CD14-positive monocyte (primary cell): ENCODE results near the gene VTI1A. TPM values are rescaled to one million over a fixed set of nuclear protein-coding genes. Genes with fewer than 3 reads are reported as not detected.

Experiments used
- DNase-seq, 3 donors: peaks; one replicate each; pipeline ENCODE4 v3.0.0-alpha.2; 2011 to 2022
- H2AFZ ChIP-seq: 2 replicates; pipeline ENCODE4 v1.6.0; 2012; ENCODE audit warnings: mild to moderate bottlenecking, low read depth, low read length, inconsistent platforms; ENCODE audit not compliant: insufficient read depth, poor library complexity, severe bottlenecking
- H3K27ac ChIP-seq, 2 donors: 1 replicate in 1 of 2; 2 replicates in 1 of 2; pipeline ENCODE4 v1.5.1; 2012 to 2013; ENCODE audit warnings: low read length in 2 of 2, control low read depth in 1 of 2, inconsistent platforms in 1 of 2, low read depth in 1 of 2, mild to moderate bottlenecking in 1 of 2
- H3K27me3 ChIP-seq, 2 donors: one replicate each; pipeline versions ENCODE4 v1.6.0 to v1.6.1; 2011 to 2013; ENCODE audit warnings: low read length in 2 of 2; ENCODE audit not compliant: control insufficient read depth in 2 of 2, insufficient read depth in 2 of 2
- H3K36me3 ChIP-seq, 2 donors: replicated peaks in 1 of 2; 1 replicate in 1 of 2; 2 replicates in 1 of 2; pipeline versions ENCODE4 v1.5.1 to v1.6.1; 2012 to 2013; ENCODE audit warnings: low read length in 2 of 2, control low read depth in 1 of 2, inconsistent platforms in 1 of 2, mild to moderate bottlenecking in 1 of 2; ENCODE audit not compliant: insufficient read depth in 2 of 2, control insufficient read depth in 1 of 2
- H3K4me1 ChIP-seq, 2 donors: 1 replicate in 1 of 2; 2 replicates in 1 of 2; pipeline versions ENCODE4 v1.5.1 to v1.6.1; 2012 to 2013; ENCODE audit warnings: low read length in 2 of 2, control low read depth in 1 of 2, inconsistent platforms in 1 of 2, mild to moderate bottlenecking in 1 of 2, moderate library complexity in 1 of 2; ENCODE audit not compliant: insufficient read depth in 2 of 2, control insufficient read depth in 1 of 2
- H3K4me2 ChIP-seq: replicated peaks from 2 replicates; pipeline ENCODE3; 2012; ENCODE audit warnings: low read length, moderate library complexity, mild to moderate bottlenecking; ENCODE audit not compliant: poor library complexity, severe bottlenecking; ENCODE audit errors: extremely low read depth
- H3K4me3 ChIP-seq, 3 experiments: fragments of 200-600 bp in 1 of 3; sonication (generic) in 1 of 3; replicated peaks in 1 of 3; 1 replicate in 2 of 3; 2 replicates in 1 of 3; pipeline ENCODE4 v1.5.1; 2011 to 2013; ENCODE audit warnings: low read length in 3 of 3, mild to moderate bottlenecking in 3 of 3, control low read depth in 2 of 3, low read depth in 2 of 3, inconsistent platforms in 1 of 3, moderate library complexity in 1 of 3
- H3K79me2 ChIP-seq: 2 replicates; pipeline ENCODE4 v1.6.0; 2012; ENCODE audit warnings: mild to moderate bottlenecking, control low read depth, inconsistent platforms, low read length, moderate library complexity; ENCODE audit not compliant: insufficient read depth
- H3K9ac ChIP-seq: 2 replicates; pipeline ENCODE4 v1.6.0; 2017; ENCODE audit warnings: low read length, mild to moderate bottlenecking; ENCODE audit not compliant: insufficient read depth, poor library complexity, severe bottlenecking
- H3K9me3 ChIP-seq, 2 donors: replicated peaks in 1 of 2; 1 replicate in 1 of 2; 2 replicates in 1 of 2; pipeline versions ENCODE4 v1.5.1 to v1.6.1; 2012 to 2013; ENCODE audit warnings: low read length in 2 of 2, control low read depth in 1 of 2; ENCODE audit not compliant: control insufficient read depth in 1 of 2, insufficient read depth in 1 of 2
- H4K20me1 ChIP-seq: 2 replicates; pipeline ENCODE4 v1.6.0; 2012; ENCODE audit warnings: mild to moderate bottlenecking, low read length, control low read depth, moderate library complexity; ENCODE audit not compliant: insufficient read depth
- H3K27ac Mint-ChIP-seq, 7 donors: one replicate each; pipeline ENCODE4 v1.8.0; 2020; ENCODE audit warnings: mild to moderate bottlenecking in 7 of 7, mixed read lengths in 7 of 7, moderate library complexity in 6 of 7, inconsistent platforms in 2 of 7
- H3K27me3 Mint-ChIP-seq, 3 donors: one replicate each; pipeline ENCODE4 v1.8.0; 2021 to 2022; ENCODE audit warnings: low read depth in 3 of 3, mild to moderate bottlenecking in 3 of 3, mixed read lengths in 3 of 3, moderate library complexity in 3 of 3, inconsistent platforms in 1 of 3
- H3K36me3 Mint-ChIP-seq, 2 donors: one replicate each; pipeline ENCODE4 v1.8.0; 2020; ENCODE audit warnings: mixed read lengths in 2 of 2, inconsistent platforms in 1 of 2, mild to moderate bottlenecking in 1 of 2
- H3K4me1 Mint-ChIP-seq: one replicate; pipeline ENCODE4 v1.8.0; 2020; ENCODE audit warnings: mild to moderate bottlenecking, mixed read lengths
- H3K4me3 Mint-ChIP-seq, 2 donors: one replicate each; pipeline ENCODE4 v1.8.0; 2020; ENCODE audit warnings: mild to moderate bottlenecking in 2 of 2, mixed read lengths in 2 of 2, moderate library complexity in 1 of 2
- H3K9me3 Mint-ChIP-seq, 7 donors: one replicate each; pipeline ENCODE4 v1.8.0; 2020 to 2022; ENCODE audit warnings: mixed read lengths in 7 of 7, mild to moderate bottlenecking in 6 of 7, moderate library complexity in 6 of 7, inconsistent platforms in 2 of 7
- WGBS: methylation state at CpG from one replicate; pipeline ENCODE4 v1.1.5; 2013; ENCODE audit warnings: missing lambda C conversion rate; ENCODE audit not compliant: insufficient coverage; 5-methylcytosine and 5-hydroxymethylcytosine counted together
- intact Hi-C, 2 donors: fragments of 100-400 bp; cut with micrococcal nuclease; formaldehyde crosslinking; loops; one replicate each; pipeline versions ENCODE4 v1.15.0 to v1.15.1; 2023
- polyA plus RNA-seq, 3 donors: library from polyadenylated mRNA; depleted of rRNA in 1 of 3; unstranded in 2 of 3; stranded (reverse) in 1 of 3; fragments of 300-500 nt in 2 of 3; fragments of >200 nt in 1 of 3; fragmentation: Illumina TruSeq in 2 of 3; gene quantifications; 1 replicate in 2 of 3; 2 replicates in 1 of 3; pipeline ENCODE4 v1.2.3, GENCODE V29; 2012 to 2021
- TF ChIP-seq, protein P1 (sequence below): fragments of 200-600 bp; IDR thresholded peaks from one replicate; pipeline ENCODE4 v1.8.0; 2022; ENCODE audit warnings: antibody characterized with exemption, mild to moderate bottlenecking

VTI1A gene
- polyA plus RNA-seq, 3 donors = 23.6 to 25.4 (median 24.1) TPM

DNA sequence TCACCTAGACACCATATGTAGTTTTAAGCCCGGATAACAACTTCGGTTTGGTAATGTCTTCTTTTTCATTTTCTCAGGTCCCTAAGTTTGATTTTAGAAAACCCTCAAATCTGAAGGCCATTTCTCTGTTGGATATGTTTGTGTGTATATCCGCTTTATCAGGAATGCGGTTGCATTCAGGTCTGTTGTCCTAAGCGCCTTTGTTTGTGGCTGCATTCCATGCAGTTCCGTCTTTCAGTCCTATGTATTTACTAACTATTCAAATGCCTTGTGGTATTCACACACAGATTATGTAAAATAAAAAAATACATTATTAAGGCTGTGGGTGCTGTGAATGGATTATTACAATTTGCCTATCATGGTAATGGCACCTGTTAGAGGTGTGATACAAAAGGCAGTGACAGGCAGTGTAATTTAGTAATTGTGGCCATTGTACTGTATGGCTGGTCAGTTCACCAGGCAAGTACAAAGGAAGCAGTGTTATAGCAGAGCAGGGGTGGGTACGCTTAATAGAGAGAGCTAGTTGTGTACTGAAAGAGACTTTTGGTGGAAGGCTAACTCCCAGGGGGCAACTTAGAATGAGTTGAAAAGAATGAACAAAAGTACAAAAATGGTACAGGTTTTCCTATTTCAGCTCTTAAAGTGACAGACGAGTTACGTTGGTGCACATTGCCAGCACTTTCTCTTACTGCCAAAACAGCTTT, 136.4 kb downstream of the VTI1A start:
- intact Hi-C loops = no loop called here
- no peaks in the 10 kb centered on the region for H3K79me2 ChIP-seq
- H2AFZ ChIP-seq = no peak overlapping the region
- H4K20me1 ChIP-seq = no peaks in the 10 kb centered on the region
- H3K4me2 ChIP-seq = no peak overlapping the region
- H3K27me3 Mint-ChIP-seq = peaks cover 0 to 3% (median 1%) of the 10 kb centered on the region in 3 donors
- no peak overlapping the region for H3K9ac ChIP-seq
- H3K27ac Mint-ChIP-seq = no peak overlapping the region
- no peaks in the 10 kb centered on the region for H3K4me1 ChIP-seq
- TF ChIP-seq, protein P1, sequence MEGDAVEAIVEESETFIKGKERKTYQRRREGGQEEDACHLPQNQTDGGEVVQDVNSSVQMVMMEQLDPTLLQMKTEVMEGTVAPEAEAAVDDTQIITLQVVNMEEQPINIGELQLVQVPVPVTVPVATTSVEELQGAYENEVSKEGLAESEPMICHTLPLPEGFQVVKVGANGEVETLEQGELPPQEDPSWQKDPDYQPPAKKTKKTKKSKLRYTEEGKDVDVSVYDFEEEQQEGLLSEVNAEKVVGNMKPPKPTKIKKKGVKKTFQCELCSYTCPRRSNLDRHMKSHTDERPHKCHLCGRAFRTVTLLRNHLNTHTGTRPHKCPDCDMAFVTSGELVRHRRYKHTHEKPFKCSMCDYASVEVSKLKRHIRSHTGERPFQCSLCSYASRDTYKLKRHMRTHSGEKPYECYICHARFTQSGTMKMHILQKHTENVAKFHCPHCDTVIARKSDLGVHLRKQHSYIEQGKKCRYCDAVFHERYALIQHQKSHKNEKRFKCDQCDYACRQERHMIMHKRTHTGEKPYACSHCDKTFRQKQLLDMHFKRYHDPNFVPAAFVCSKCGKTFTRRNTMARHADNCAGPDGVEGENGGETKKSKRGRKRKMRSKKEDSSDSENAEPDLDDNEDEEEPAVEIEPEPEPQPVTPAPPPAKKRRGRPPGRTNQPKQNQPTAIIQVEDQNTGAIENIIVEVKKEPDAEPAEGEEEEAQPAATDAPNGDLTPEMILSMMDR = no peak
- H3K4me3 Mint-ChIP-seq = no peak overlapping the region
- peaks cover 2% of the 10 kb centered on the region for H3K4me1 Mint-ChIP-seq
- no peaks in the 10 kb centered on the region for H3K27me3 ChIP-seq
- no peaks in the 10 kb centered on the region for H3K9me3 Mint-ChIP-seq
- no peak overlapping the region for H3K4me3 ChIP-seq
- peaks cover 12 to 26% of the 10 kb centered on the region in 2 donors for H3K36me3 Mint-ChIP-seq
- H3K36me3 ChIP-seq = peaks cover 0 to 7% of the 10 kb centered on the region in 2 donors
- no peak for DNase-seq
- WGBS = 100% methylated on average over 1 of the region's 9 CpGs
- H3K9me3 ChIP-seq = no peaks in the 10 kb centered on the region
- no peak overlapping the region for H3K27ac ChIP-seq

DNA sequence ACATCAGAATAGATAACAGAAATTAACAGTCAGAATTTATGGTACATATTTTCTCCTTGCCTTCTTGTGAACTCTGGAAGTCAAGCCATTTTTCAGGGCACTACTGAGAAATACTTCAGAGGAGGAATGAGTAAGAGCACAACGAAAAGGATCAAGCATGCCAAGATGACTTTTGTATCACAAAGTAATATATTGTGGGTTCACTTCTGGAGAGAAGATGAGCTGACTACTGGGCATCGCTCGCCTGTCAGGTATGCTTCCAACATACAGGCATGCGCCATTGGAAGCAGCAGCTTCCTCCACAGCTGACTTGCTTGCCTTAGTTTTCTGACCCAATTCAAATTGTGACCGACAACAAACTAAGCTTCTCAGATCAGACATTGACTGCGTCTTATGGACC, 137.3 kb downstream of the VTI1A start:
- DNase-seq = no peak
- intact Hi-C loops = no loop called here
- H3K4me3 Mint-ChIP-seq = no peak overlapping the region
- 100% methylated on average over 3 of the region's 6 CpGs for WGBS
- Histone ChIP-seq H3K27ac (no peak overlapping the region), H3K4me1 (no peaks in the 10 kb centered on the region), H3K4me3 (no peak overlapping the region), H3K27me3 (no peaks in the 10 kb centered on the region), H3K4me2 (no peak overlapping the region), H3K79me2 (no peaks in the 10 kb centered on the region), H3K9ac (no peak overlapping the region), H3K36me3 (peaks cover 0 to 7% of the 10 kb centered on the region in 2 donors), H3K9me3 (no peaks in the 10 kb centered on the region), H4K20me1 (no peaks in the 10 kb centered on the region), H2AFZ (no peak overlapping the region)
- peaks cover 11 to 25% of the 10 kb centered on the region in 2 donors for H3K36me3 Mint-ChIP-seq
- TF ChIP-seq, protein P1 = no peak
- peaks cover 0 to 3% (median 1%) of the 10 kb centered on the region in 3 donors for H3K27me3 Mint-ChIP-seq
- no peaks in the 10 kb centered on the region for H3K9me3 Mint-ChIP-seq
- H3K4me1 Mint-ChIP-seq = peaks cover 2% of the 10 kb centered on the region
- no peak overlapping the region for H3K27ac Mint-ChIP-seq
